22Rv1 (cell line): ENCODE data around the gene MBNL2.

Source experiments
- ZFX ChIP-seq: fragments of 450-650 bp; IDR thresholded peaks from 2 replicates; pipeline ENCODE4 v1.6.1; 2017; ENCODE audit warnings: antibody characterized with exemption, borderline replicate concordance
- TF ChIP-seq, protein P1 (sequence below): fragments of 450-650 bp; IDR thresholded peaks from 2 replicates; pipeline ENCODE4 v1.5.1; 2017; ENCODE audit warnings: mild to moderate bottlenecking

DNA sequence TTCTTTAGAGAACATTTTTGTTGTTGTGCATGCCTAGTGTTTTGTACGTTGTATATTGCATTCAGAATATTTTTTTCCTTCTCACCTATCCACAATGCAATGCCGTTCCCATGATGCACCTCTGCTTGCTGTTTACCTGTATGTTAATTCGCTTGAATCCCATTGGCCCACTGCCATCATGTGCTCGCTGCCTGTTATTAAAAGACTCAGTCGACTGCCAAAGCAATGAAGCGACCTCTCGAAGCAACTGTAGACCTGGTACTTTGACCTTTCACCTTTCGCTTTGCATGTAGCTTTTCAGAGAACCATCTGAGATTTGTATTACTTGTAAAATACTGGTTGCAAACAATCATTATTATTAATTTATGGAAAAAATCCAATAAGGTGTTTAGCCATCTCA, 134.5 kb downstream of the MBNL2 start:
- TF ChIP-seq, protein P1, sequence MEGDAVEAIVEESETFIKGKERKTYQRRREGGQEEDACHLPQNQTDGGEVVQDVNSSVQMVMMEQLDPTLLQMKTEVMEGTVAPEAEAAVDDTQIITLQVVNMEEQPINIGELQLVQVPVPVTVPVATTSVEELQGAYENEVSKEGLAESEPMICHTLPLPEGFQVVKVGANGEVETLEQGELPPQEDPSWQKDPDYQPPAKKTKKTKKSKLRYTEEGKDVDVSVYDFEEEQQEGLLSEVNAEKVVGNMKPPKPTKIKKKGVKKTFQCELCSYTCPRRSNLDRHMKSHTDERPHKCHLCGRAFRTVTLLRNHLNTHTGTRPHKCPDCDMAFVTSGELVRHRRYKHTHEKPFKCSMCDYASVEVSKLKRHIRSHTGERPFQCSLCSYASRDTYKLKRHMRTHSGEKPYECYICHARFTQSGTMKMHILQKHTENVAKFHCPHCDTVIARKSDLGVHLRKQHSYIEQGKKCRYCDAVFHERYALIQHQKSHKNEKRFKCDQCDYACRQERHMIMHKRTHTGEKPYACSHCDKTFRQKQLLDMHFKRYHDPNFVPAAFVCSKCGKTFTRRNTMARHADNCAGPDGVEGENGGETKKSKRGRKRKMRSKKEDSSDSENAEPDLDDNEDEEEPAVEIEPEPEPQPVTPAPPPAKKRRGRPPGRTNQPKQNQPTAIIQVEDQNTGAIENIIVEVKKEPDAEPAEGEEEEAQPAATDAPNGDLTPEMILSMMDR: no peak
- TF ChIP-seq ZFX: no peak
